ENCODE measurements around the gene PRCD. TPM values are rescaled to one million over a fixed set of nuclear protein-coding genes. Genes with fewer than 3 reads are reported as not detected.
"Not testable (repeated sequence)": the region's sequence is repeated elsewhere in the genome, so short reads cannot be mapped to it uniquely, and the experiment has no call there.

PRCD gene
- total RNA-seq, 2 donors from 2014 or later, result 1.9 to 2.4 TPM

DNA sequence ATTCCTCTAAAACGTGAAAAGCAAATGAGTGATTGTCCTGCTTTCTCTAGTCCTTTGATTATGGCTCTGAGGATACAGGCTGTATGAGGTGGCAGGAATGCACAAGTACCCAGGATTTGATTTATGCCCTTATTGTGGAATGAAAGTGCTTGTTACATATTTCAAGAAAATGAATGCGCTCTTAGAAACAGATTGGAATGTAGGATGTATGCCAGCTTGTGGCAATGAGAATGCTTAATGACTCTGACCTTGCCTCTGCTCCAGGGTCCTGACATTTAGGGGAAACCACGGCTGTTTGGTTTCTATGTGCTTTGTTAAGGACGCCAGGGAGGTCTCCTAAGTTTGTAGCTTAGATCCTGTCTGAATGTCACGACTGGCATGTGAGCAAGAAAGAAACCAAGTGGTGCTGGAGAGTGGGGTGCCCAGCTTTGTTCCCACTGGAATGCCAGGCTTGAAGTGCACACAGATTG lies 22.0 kb downstream of the PRCD start:
- no peak overlapping the region for H3K27ac ChIP-seq
- ATAC-seq (ENCODE audit: insufficient number of reproducible peaks, low FRiP score, low read depth) (no peak), DNase-seq (ENCODE audit: low spot score) (no peak)
- peaks cover 4% of the 10 kb centered on the region for H3K36me3 ChIP-seq
- no peaks in the 10 kb centered on the region for H3K9me3 ChIP-seq
- peaks cover 5 to 27% of the 10 kb centered on the region in 2 donors for H3K4me1 ChIP-seq (ENCODE audit: control insufficient read depth in 1 of 2, low read depth in 2 of 2)
- no peak for TF ChIP-seq CTCF (IDR thresholded peaks at IDR 0.05)
- H3K4me3 ChIP-seq, result no peak overlapping the region
- no peaks in the 10 kb centered on the region for H3K27me3 ChIP-seq (replicated peaks; ENCODE audit: insufficient read depth)

DNA sequence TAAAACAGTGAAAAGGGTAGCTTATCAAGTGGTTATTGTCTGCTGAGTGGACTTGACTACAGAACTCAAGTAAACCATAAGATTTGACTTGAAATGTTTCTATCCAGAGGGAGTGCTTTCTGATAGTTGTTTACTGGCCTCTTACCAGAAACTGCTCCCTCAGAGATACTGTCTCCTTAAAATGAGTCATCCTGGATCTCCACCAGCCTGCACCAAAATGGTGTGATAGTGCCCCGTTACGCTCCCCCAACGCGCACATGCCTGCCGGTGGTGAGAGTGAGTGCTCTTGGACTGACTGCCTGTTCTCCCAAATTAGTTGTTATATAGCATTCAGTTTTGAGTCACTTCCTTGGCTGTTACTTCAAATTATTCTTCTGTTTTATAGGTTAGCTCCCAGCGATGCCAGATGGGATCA lies 22.9 kb downstream of the PRCD start:
- DNase-seq (ENCODE audit: low spot score), result no peak
- peaks cover 5 to 23% of the 10 kb centered on the region in 2 donors for H3K4me1 ChIP-seq (ENCODE audit: control insufficient read depth in 1 of 2, low read depth in 2 of 2)
- ATAC-seq (ENCODE audit: insufficient number of reproducible peaks, low FRiP score, low read depth), result no peak
- H3K4me3 ChIP-seq, result no peak overlapping the region
- peaks cover 4% of the 10 kb centered on the region for H3K36me3 ChIP-seq
- H3K27me3 ChIP-seq (replicated peaks; ENCODE audit: insufficient read depth), result no peaks in the 10 kb centered on the region
- H3K27ac ChIP-seq, result no peak overlapping the region
- TF ChIP-seq CTCF (IDR thresholded peaks at IDR 0.05), result no peak
- no peaks in the 10 kb centered on the region for H3K9me3 ChIP-seq

DNA sequence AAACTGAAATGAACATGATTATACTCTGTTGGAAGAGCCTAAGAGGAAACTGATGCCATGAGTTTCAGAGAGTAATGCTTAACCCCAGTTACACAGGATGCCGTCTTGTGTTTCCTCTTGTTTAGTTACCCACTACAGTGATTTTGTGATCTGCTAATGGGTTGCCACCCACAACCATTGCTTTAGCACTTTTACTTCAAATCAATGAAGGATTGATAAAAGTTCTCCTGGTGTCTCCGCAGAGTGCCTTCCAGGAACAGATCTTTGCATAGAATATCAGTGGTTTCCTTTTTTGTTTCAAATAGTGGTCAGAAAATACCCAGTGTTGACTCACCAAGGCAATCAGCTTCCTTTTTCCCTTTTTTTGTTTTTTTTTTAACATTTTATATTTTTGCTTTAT lies 23.5 kb downstream of the PRCD start:
- not testable (repeated sequence) for ATAC-seq (ENCODE audit: insufficient number of reproducible peaks, low FRiP score, low read depth); DNase-seq (ENCODE audit: low spot score); H3K36me3 ChIP-seq; H3K27me3 ChIP-seq (replicated peaks; ENCODE audit: insufficient read depth); H3K27ac ChIP-seq; H3K9me3 ChIP-seq; H3K4me3 ChIP-seq
- H3K4me1 ChIP-seq (ENCODE audit: control insufficient read depth in 1 of 2, low read depth in 2 of 2), result peaks cover 5 to 19% of the 10 kb centered on the region in 2 donors

- not testable (repeated sequence) for H3K4me1 ChIP-seq (ENCODE audit: control insufficient read depth in 1 of 2, low read depth in 2 of 2); DNase-seq (ENCODE audit: low spot score); H3K27me3 ChIP-seq (replicated peaks; ENCODE audit: insufficient read depth); H3K27ac ChIP-seq; H3K9me3 ChIP-seq; ATAC-seq (ENCODE audit: insufficient number of reproducible peaks, low FRiP score, low read depth); H3K4me3 ChIP-seq; H3K36me3 ChIP-seq
Observed at GRCh38 chr17:76564991-76565727, 25.3 kb downstream of the PRCD start.

DNA sequence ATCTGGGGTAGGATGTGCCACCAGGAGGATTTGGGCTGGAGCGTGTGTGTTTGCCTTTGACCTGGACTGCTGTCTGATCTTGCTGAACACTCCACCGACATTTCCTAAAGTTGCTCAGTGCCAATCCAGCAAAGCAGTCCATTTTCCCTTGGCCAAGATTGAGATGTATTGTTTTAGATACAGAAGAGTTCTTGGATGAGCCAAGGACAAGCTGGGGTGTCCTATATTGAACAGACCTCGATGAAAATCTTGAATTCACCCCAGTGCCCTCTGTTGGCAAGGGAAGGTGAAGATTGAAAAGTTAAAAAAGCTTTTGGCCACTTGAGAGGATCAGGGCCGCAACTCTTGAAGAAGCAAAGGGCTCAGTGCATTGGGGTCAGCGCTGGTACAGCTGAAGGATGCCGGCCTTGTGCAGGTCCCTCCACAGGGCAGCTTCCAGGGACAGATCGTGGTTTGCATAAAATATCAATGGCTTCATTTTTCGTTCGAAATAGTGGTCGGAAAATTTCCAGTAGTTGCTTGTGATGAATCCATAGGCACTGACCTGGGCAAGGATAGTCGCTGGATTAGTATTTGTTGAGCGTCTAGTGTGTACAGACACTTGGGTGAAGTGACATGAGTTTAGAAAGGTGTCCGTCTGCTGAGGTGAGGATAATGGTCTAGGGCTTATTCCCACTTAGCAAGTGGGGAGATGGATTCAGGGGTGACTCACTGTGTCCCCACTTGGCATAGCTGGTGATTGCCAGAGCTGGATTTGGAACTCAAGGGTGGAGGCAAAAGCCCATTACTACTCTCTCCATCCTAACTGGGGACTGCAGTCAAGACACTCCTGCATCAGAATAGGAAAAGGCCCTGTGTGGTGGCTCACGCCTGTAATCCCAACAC lies 26.1 kb downstream of the PRCD start:
- Histone ChIP-seq H3K9me3 (no peaks in the 10 kb centered on the region), H3K27me3 (replicated peaks; ENCODE audit: insufficient read depth) (no peaks in the 10 kb centered on the region), H3K27ac (no peak overlapping the region), H3K4me3 (no peak overlapping the region), H3K36me3 (peaks cover 4% of the 10 kb centered on the region), H3K4me1 (ENCODE audit: control insufficient read depth in 1 of 2, low read depth in 2 of 2) (no peaks in the 10 kb centered on the region)
- DNase-seq (ENCODE audit: low spot score), result no peak
- no peak for TF ChIP-seq CTCF (IDR thresholded peaks at IDR 0.05)
- no peak for ATAC-seq (ENCODE audit: insufficient number of reproducible peaks, low FRiP score, low read depth)

- H3K27ac ChIP-seq, result no peak overlapping the region
- TF ChIP-seq CTCF (IDR thresholded peaks at IDR 0.05), result no peak
- no peak for ATAC-seq (ENCODE audit: insufficient number of reproducible peaks, low FRiP score, low read depth)
Observed at GRCh38 chr17:76566613-76566943, 26.7 kb downstream of the PRCD start.

More at GRCh38 chr17:76566613-76566943, 26.7 kb downstream of the PRCD start:
- H3K36me3 ChIP-seq, result peaks cover 4% of the 10 kb centered on the region
- DNase-seq (ENCODE audit: low spot score), result no peak
- H3K4me1 ChIP-seq (ENCODE audit: control insufficient read depth in 1 of 2, low read depth in 2 of 2), result no peaks in the 10 kb centered on the region
- no peak overlapping the region for H3K4me3 ChIP-seq
- no peaks in the 10 kb centered on the region for H3K27me3 ChIP-seq (replicated peaks; ENCODE audit: insufficient read depth)
- no peaks in the 10 kb centered on the region for H3K9me3 ChIP-seq
